ENCODE measurements around the gene ALB. TPM values are rescaled to one million over a fixed set of nuclear protein-coding genes. Genes with fewer than 3 reads are reported as not detected.

Gene ALB
- total RNA-seq, 2 donors from 2014 or later = not detected

DNA sequence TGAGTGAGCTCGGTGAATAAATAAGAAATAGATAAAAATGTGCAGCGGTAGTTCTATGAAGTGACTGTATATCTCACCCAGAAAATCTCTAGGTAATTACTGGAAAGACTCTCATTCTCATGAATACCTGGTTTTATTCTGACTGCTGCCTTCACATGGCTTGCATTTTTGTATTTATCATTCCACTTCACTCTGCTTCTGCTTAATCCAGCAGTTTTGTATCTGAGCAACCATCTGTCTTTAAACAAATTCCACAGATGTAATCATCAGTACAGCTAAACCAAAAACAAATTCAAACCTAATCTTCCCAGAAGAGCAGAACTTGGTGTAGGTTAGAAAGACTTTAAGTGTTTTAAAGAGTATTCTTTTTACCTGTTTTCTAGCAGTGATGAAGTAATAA, 11.2 kb upstream of the ALB start:
- DNase-seq (no peak), ATAC-seq (no peak)
- H3K9me3 ChIP-seq (ENCODE audit: control insufficient read depth, low read length, poor library complexity, severe bottlenecking) = no peaks in the 10 kb centered on the region
- H3K36me3 Mint-ChIP-seq (ENCODE audit: low read depth) = no peaks in the 10 kb centered on the region
- no peak overlapping the region for H3K4me3 Mint-ChIP-seq
- peaks cover 11% of the 10 kb centered on the region for H3K27me3 Mint-ChIP-seq
- no peak overlapping the region for H3K27ac Mint-ChIP-seq
- no peaks in the 10 kb centered on the region for H3K4me1 Mint-ChIP-seq

GRCh38 chr4:73396304-73396703, 7.8 kb upstream of the ALB start:
- no peak for ATAC-seq
- H3K9me3 ChIP-seq (ENCODE audit: control insufficient read depth, low read length, poor library complexity, severe bottlenecking) = no peaks in the 10 kb centered on the region
- H3K27ac Mint-ChIP-seq = no peak overlapping the region

DNA sequence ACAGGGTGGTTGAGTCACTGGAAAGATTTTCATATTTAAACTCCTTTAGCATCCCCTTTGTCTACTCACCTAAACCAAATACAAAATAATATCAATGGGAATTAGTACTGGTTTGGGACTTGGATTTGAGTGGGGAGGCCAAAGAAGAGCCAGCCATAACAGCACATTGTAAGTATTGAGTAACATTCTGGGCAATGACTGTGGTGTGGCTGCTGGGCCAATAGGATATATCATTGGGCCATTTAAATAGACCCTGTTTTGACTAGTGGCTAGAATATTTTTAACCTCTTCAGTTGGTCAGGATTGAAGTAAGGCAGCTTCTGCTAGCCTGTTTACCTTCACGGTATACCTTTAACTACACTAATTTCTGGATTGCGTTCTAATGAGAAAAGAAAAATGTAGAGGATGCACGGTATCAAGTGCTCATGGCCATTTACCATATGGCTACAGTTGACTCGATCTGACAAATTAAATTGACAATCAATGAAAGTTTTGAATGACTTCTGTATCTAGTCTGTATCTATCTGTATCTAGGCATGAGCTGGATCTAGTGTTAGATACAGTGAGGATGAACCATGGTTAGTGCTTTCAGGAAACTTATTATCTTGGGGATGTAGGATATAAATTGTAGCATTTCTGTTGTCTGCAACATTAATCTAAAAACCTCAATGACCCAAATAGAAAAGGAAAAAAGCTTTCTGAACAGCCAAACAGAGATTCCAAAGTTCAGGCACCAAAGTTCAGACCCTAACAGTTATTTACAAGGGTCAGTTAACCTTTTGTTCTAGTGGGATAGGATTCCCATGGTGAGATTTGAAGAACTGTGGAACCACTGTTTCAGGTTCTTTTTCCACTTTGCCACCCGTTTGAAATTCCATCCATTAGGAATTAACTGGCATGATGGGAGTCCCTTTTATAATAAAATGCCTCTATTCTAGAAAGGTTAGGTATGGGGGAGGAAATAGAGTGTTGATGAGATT, 6.8 kb upstream of the ALB start:
- Mint-ChIP-seq H3K27me3 (peaks cover 17% of the 10 kb centered on the region), H3K36me3 (ENCODE audit: low read depth) (no peaks in the 10 kb centered on the region), H3K27ac (no peak overlapping the region), H3K4me3 (no peak overlapping the region), H3K4me1 (no peaks in the 10 kb centered on the region)
- no peak for DNase-seq
- H3K9me3 ChIP-seq (ENCODE audit: control insufficient read depth, low read length, poor library complexity, severe bottlenecking) = no peaks in the 10 kb centered on the region
- no peak for ATAC-seq

More at GRCh38 chr4:73396304-73396703, 7.8 kb upstream of the ALB start:
- H3K4me3 Mint-ChIP-seq = no peak overlapping the region
- peaks cover 17% of the 10 kb centered on the region for H3K27me3 Mint-ChIP-seq
- H3K4me1 Mint-ChIP-seq = no peaks in the 10 kb centered on the region
- DNase-seq = no peak
- no peaks in the 10 kb centered on the region for H3K36me3 Mint-ChIP-seq (ENCODE audit: low read depth)

- Mint-ChIP-seq H3K27ac (no peak overlapping the region), H3K27me3 (peaks cover 12% of the 10 kb centered on the region), H3K4me1 (no peaks in the 10 kb centered on the region), H3K36me3 (ENCODE audit: low read depth) (no peaks in the 10 kb centered on the region), H3K4me3 (no peak overlapping the region)
- DNase-seq (no peak), ATAC-seq (no peak)
- no peaks in the 10 kb centered on the region for H3K9me3 ChIP-seq (ENCODE audit: control insufficient read depth, low read length, poor library complexity, severe bottlenecking)
Measured at GRCh38 chr4:73401412-73401811, 2.7 kb upstream of the ALB start.

DNA sequence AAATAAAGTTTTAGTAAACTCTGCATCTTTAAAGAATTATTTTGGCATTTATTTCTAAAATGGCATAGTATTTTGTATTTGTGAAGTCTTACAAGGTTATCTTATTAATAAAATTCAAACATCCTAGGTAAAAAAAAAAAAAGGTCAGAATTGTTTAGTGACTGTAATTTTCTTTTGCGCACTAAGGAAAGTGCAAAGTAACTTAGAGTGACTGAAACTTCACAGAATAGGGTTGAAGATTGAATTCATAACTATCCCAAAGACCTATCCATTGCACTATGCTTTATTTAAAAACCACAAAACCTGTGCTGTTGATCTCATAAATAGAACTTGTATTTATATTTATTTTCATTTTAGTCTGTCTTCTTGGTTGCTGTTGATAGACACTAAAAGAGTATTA, 370 bp downstream of the ALB start:
- Mint-ChIP-seq H3K4me1 (no peaks in the 10 kb centered on the region), H3K27me3 (no peaks in the 10 kb centered on the region), H3K36me3 (ENCODE audit: low read depth) (no peaks in the 10 kb centered on the region), H3K4me3 (no peak overlapping the region), H3K27ac (no peak overlapping the region)
- no peaks in the 10 kb centered on the region for H3K9me3 ChIP-seq (ENCODE audit: control insufficient read depth, low read length, poor library complexity, severe bottlenecking)
- ATAC-seq = no peak
- DNase-seq = no peak

GRCh38 chr4:73405138-73405537, 1.1 kb downstream of the ALB start:
- ATAC-seq = no peak
- H3K4me3 Mint-ChIP-seq = no peak overlapping the region
- H3K9me3 ChIP-seq (ENCODE audit: control insufficient read depth, low read length, poor library complexity, severe bottlenecking) = no peaks in the 10 kb centered on the region
- H3K27me3 Mint-ChIP-seq = no peaks in the 10 kb centered on the region
- H3K27ac Mint-ChIP-seq = no peak overlapping the region
- H3K4me1 Mint-ChIP-seq = no peaks in the 10 kb centered on the region
- no peak for DNase-seq
- no peaks in the 10 kb centered on the region for H3K36me3 Mint-ChIP-seq (ENCODE audit: low read depth)

DNA sequence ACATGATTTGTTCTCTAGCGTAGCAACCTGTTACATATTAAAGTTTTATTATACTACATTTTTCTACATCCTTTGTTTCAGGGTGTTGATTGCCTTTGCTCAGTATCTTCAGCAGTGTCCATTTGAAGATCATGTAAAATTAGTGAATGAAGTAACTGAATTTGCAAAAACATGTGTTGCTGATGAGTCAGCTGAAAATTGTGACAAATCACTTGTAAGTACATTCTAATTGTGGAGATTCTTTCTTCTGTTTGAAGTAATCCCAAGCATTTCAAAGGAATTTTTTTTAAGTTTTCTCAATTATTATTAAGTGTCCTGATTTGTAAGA, 2.4 kb downstream of the ALB start:
- ATAC-seq (no peak), DNase-seq (no peak)
- no peaks in the 10 kb centered on the region for H3K36me3 Mint-ChIP-seq (ENCODE audit: low read depth)
- H3K4me1 Mint-ChIP-seq = no peaks in the 10 kb centered on the region
- no peak overlapping the region for H3K4me3 Mint-ChIP-seq
- H3K27me3 Mint-ChIP-seq = no peaks in the 10 kb centered on the region
- no peaks in the 10 kb centered on the region for H3K9me3 ChIP-seq (ENCODE audit: control insufficient read depth, low read length, poor library complexity, severe bottlenecking)
- H3K27ac Mint-ChIP-seq = no peak overlapping the region

DNA sequence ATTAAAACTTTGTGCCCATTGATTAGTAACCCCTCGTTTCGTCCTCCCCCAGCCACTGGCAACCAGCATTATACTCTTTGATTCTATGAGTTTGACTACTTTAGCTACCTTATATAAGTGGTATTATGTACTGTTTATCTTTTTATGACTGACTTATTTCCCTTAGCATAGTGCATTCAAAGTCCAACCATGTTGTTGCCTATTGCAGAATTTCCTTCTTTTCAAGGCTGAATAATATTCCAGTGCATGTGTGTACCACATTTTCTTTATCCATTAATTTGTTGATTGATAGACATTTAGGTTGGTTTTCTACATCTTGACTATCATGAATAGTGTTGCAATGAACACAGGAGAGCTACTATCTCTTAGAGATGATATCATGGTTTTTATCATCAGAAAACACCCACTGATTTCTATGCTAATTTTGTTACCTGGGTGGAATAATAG, 3.2 kb downstream of the ALB start:
- no peak overlapping the region for H3K4me3 Mint-ChIP-seq
- H3K27ac Mint-ChIP-seq = no peak overlapping the region
- H3K4me1 Mint-ChIP-seq = no peaks in the 10 kb centered on the region
- DNase-seq (no peak), ATAC-seq (no peak)
- no peaks in the 10 kb centered on the region for H3K27me3 Mint-ChIP-seq
- no peaks in the 10 kb centered on the region for H3K36me3 Mint-ChIP-seq (ENCODE audit: low read depth)
- no peaks in the 10 kb centered on the region for H3K9me3 ChIP-seq (ENCODE audit: control insufficient read depth, low read length, poor library complexity, severe bottlenecking)

- H3K4me3 Mint-ChIP-seq = no peak overlapping the region
- no peaks in the 10 kb centered on the region for H3K36me3 Mint-ChIP-seq (ENCODE audit: low read depth)
- H3K27me3 Mint-ChIP-seq = no peaks in the 10 kb centered on the region
- ATAC-seq (no peak), DNase-seq (no peak)
- H3K4me1 Mint-ChIP-seq = no peaks in the 10 kb centered on the region
- no peak overlapping the region for H3K27ac Mint-ChIP-seq
- H3K9me3 ChIP-seq (ENCODE audit: control insufficient read depth, low read length, poor library complexity, severe bottlenecking) = no peaks in the 10 kb centered on the region
Measured at GRCh38 chr4:73408181-73408867, 4.2 kb downstream of the ALB start.

DNA sequence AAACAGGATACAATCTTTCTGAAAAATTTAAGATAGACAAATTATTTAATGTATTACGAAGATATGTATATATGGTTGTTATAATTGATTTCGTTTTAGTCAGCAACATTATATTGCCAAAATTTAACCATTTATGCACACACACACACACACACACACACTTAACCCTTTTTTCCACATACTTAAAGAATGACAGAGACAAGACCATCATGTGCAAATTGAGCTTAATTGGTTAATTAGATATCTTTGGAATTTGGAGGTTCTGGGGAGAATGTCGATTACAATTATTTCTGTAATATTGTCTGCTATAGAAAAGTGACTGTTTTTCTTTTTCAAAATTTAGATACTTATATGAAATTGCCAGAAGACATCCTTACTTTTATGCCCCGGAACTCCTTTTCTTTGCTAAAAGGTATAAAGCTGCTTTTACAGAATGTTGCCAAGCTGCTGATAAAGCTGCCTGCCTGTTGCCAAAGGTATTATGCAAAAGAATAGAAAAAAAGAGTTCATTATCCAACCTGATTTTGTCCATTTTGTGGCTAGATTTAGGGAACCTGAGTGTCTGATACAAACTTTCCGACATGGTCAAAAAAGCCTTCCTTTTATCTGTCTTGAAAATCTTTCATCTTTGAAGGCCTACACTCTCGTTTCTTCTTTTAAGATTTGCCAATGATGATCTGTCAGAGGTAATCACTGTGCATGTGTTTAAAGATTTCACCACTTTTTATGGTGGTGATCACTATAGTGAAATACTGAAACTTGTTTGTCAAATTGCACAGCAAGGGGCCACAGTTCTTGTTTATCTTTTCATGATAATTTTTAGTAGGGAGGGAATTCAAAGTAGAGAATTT, 5.2 kb downstream of the ALB start:
- Mint-ChIP-seq H3K4me3 (no peak overlapping the region), H3K27me3 (no peaks in the 10 kb centered on the region), H3K27ac (no peak overlapping the region), H3K36me3 (ENCODE audit: low read depth) (no peaks in the 10 kb centered on the region), H3K4me1 (no peaks in the 10 kb centered on the region)
- H3K9me3 ChIP-seq (ENCODE audit: control insufficient read depth, low read length, poor library complexity, severe bottlenecking) = no peaks in the 10 kb centered on the region
- ATAC-seq (no peak), DNase-seq (no peak)

GRCh38 chr4:73409978-73410548, 6.0 kb downstream of the ALB start:
- no peaks in the 10 kb centered on the region for H3K9me3 ChIP-seq (ENCODE audit: control insufficient read depth, low read length, poor library complexity, severe bottlenecking)
- Mint-ChIP-seq H3K36me3 (ENCODE audit: low read depth) (no peaks in the 10 kb centered on the region), H3K27ac (no peak overlapping the region), H3K4me3 (no peak overlapping the region), H3K27me3 (no peaks in the 10 kb centered on the region), H3K4me1 (no peaks in the 10 kb centered on the region)
- ATAC-seq = no peak
- no peak for DNase-seq

GRCh38 chr4:73410916-73411730, 7.0 kb downstream of the ALB start:
- Mint-ChIP-seq H3K27ac (no peak overlapping the region), H3K27me3 (no peaks in the 10 kb centered on the region), H3K36me3 (ENCODE audit: low read depth) (no peaks in the 10 kb centered on the region), H3K4me3 (no peak overlapping the region), H3K4me1 (no peaks in the 10 kb centered on the region)
- DNase-seq (no peak), ATAC-seq (no peak)
- no peaks in the 10 kb centered on the region for H3K9me3 ChIP-seq (ENCODE audit: control insufficient read depth, low read length, poor library complexity, severe bottlenecking)

All from T-helper 17 cell (primary cell).